Dedifferentiated amniotic fluid mesenchymal stem cell (primary cell): ENCODE data around the gene CDKN2B-AS1.
A peak's percentile ranks its signal among the peaks of the same experiment; 100 is the strongest.

ENCODE experiments used
- DNase-seq: peaks from one replicate; pipeline ENCODE4 v3.0.0-alpha.2; 2016; ENCODE audit errors: extremely low spot score

The CDKN2B-AS1 gene

GRCh38 chr9:21982861-21983560 is 11.6 kb upstream of the CDKN2B-AS1 start:
- DNase-seq, result no peak

GRCh38 chr9:21983561-21983935 is 11.0 kb upstream of the CDKN2B-AS1 start:
- no peak for DNase-seq

GRCh38 chr9:21984101-21984500 is 10.5 kb upstream of the CDKN2B-AS1 start:
- DNase-seq, result no peak

- no peak for DNase-seq
Measured at GRCh38 chr9:21985964-21986667, 8.5 kb upstream of the CDKN2B-AS1 start.

GRCh38 chr9:21988056-21988990 is 6.3 kb upstream of the CDKN2B-AS1 start:
- no peak for DNase-seq

GRCh38 chr9:21989440-21990189 is 5.0 kb upstream of the CDKN2B-AS1 start:
- no peak for DNase-seq

- DNase-seq, result no peak
Measured at GRCh38 chr9:21991072-21991959, 3.3 kb upstream of the CDKN2B-AS1 start.

GRCh38 chr9:21993007-21993406 is 1.6 kb upstream of the CDKN2B-AS1 start:
- no peak for DNase-seq

- no peak for DNase-seq
Measured at GRCh38 chr9:21993893-21994555, 567 bp upstream of the CDKN2B-AS1 start, which contains the start of gene CDKN2A. CDKN2A (minus strand) TSS chr9:21994392.

GRCh38 chr9:21995006-21995665 is 545 bp downstream of the CDKN2B-AS1 start:
- peak; percentile 73 for DNase-seq

- no peak for DNase-seq
Measured at GRCh38 chr9:21995666-21996398, 1.2 kb downstream of the CDKN2B-AS1 start.

GRCh38 chr9:21996438-21996837 is 1.8 kb downstream of the CDKN2B-AS1 start:
- no peak for DNase-seq

- DNase-seq, result no peak
Measured at GRCh38 chr9:21996858-21997257, 2.3 kb downstream of the CDKN2B-AS1 start.

- no peak for DNase-seq
Measured at GRCh38 chr9:21997480-21997879, 2.9 kb downstream of the CDKN2B-AS1 start.

GRCh38 chr9:21998026-21998425 is 3.4 kb downstream of the CDKN2B-AS1 start:
- DNase-seq, result no peak

- DNase-seq, result no peak
Measured at GRCh38 chr9:22002038-22002437, 7.4 kb downstream of the CDKN2B-AS1 start.

- DNase-seq, result no peak
Measured at GRCh38 chr9:22005021-22005701, 10.6 kb downstream of the CDKN2B-AS1 start.
